GM23338 (cell line): ENCODE measurements around the gene LAMTOR5. TPM values are rescaled to one million over a fixed set of nuclear protein-coding genes. Genes with fewer than 3 reads are reported as not detected.
"Not testable (repeated sequence)": the region's sequence is repeated elsewhere in the genome, so short reads cannot be mapped to it uniquely, and the experiment has no call there.

Experiments
- ATAC-seq: fragments of 200-7000 bp; cut with Tn5 transposase; 3 replicates; pipeline ENCODE4 v1.9.1; 2020
- DNase-seq: peaks from one replicate; pipeline ENCODE4 v3.0.0-alpha.2; 2015; ENCODE audit warnings: low spot score
- H2AFZ ChIP-seq: fragments of 200-600 bp; sonication (generic); 2 replicates; pipeline ENCODE4 v1.8.0; 2016; ENCODE audit warnings: antibody characterized with exemption, mild to moderate bottlenecking, moderate library complexity
- H3F3A ChIP-seq: fragments of 200-600 bp; sonication (generic); replicated peaks from 2 replicates; pipeline ENCODE4 v1.8.0; 2017; ENCODE audit warnings: antibody characterized with exemption, mixed run types, low read depth
- H3K27ac ChIP-seq: fragments of 200-600 bp; sonication (generic); 2 replicates; pipeline ENCODE4 v1.6.1; 2016; ENCODE audit warnings: low read depth
- H3K27me3 ChIP-seq: fragments of 200-600 bp; sonication (generic); 2 replicates; pipeline ENCODE4 v1.8.0; 2016; ENCODE audit warnings: mild to moderate bottlenecking, mixed run types, moderate library complexity; ENCODE audit not compliant: insufficient read depth
- H3K36me3 ChIP-seq: fragments of 200-600 bp; sonication (generic); 2 replicates; pipeline ENCODE4 v1.8.0; 2016; ENCODE audit warnings: mild to moderate bottlenecking; ENCODE audit not compliant: insufficient read depth
- H3K4me1 ChIP-seq: fragments of 200-600 bp; sonication (generic); 2 replicates; pipeline ENCODE4 v1.8.0; 2016; ENCODE audit warnings: mild to moderate bottlenecking, moderate library complexity; ENCODE audit not compliant: insufficient read depth
- H3K4me2 ChIP-seq: fragments of 200-600 bp; sonication (generic); 2 replicates; pipeline ENCODE4 v1.7.1; 2017; ENCODE audit warnings: mixed run types
- H3K4me3 ChIP-seq: fragments of 200-600 bp; sonication (generic); 2 replicates; pipeline ENCODE4 v1.6.1; 2016; ENCODE audit warnings: mixed run types
- H3K79me2 ChIP-seq: fragments of 200-600 bp; sonication (generic); replicated peaks from 2 replicates; pipeline ENCODE4 v1.8.0; 2017; ENCODE audit warnings: mild to moderate bottlenecking; ENCODE audit not compliant: insufficient read depth
- H3K9me2 ChIP-seq: fragments of 200-600 bp; sonication (generic); 2 replicates; pipeline ENCODE4 v1.8.0; 2017; ENCODE audit not compliant: insufficient read depth
- H4K20me1 ChIP-seq: fragments of 200-600 bp; sonication (generic); replicated peaks from 2 replicates; pipeline ENCODE4 v1.8.0; 2017; ENCODE audit warnings: mild to moderate bottlenecking; ENCODE audit not compliant: insufficient read depth
- H3K27ac Mint-ChIP-seq: 2 replicates; pipeline ENCODE4 v1.8.0; 2020; ENCODE audit warnings: inconsistent platforms, mild to moderate bottlenecking, moderate library complexity, mixed read lengths
- H3K27me3 Mint-ChIP-seq: 3 replicates; pipeline ENCODE4 v1.8.0; 2022; ENCODE audit warnings: low read depth, mild to moderate bottlenecking, moderate library complexity, mixed read lengths, inconsistent platforms; ENCODE audit not compliant: insufficient read depth, poor library complexity
- H3K36me3 Mint-ChIP-seq: 3 replicates; pipeline ENCODE4 v1.8.0; 2021; ENCODE audit warnings: low read depth, mild to moderate bottlenecking, inconsistent platforms, moderate library complexity, mixed read lengths
- H3K4me1 Mint-ChIP-seq: 3 replicates; pipeline ENCODE4 v1.8.0; 2020; ENCODE audit warnings: mild to moderate bottlenecking, inconsistent platforms, mixed read lengths
- H3K4me3 Mint-ChIP-seq: 3 replicates; pipeline ENCODE4 v1.8.0; 2021; ENCODE audit warnings: moderate library complexity, mild to moderate bottlenecking, inconsistent platforms, mixed read lengths
- H3K9me3 Mint-ChIP-seq: 3 replicates; pipeline ENCODE4 v1.8.0; 2020; ENCODE audit warnings: moderate library complexity, mild to moderate bottlenecking, inconsistent platforms, mixed read lengths
- CREB1 ChIP-seq: fragments of 250-450 bp; sonication (Bioruptor Pico); IDR thresholded peaks from 2 replicates; pipeline ENCODE4 v1.5.0; 2020; ENCODE audit warnings: low read depth, mild to moderate bottlenecking, moderate library complexity
- EZH2 ChIP-seq: fragments of 200-600 bp; sonication (generic); IDR thresholded peaks from one replicate; pipeline ENCODE4 v1.8.0; 2017; ENCODE audit warnings: antibody characterized with exemption, mild to moderate bottlenecking, low read depth; ENCODE audit not compliant: unreplicated experiment
- EZH2phosphoT487 ChIP-seq: fragments of 200-600 bp; sonication (generic); IDR thresholded peaks from one replicate; pipeline ENCODE4 v1.8.1; 2018; ENCODE audit warnings: antibody characterized with exemption; ENCODE audit not compliant: unreplicated experiment
- JUNB ChIP-seq: IDR thresholded peaks from one replicate; pipeline ENCODE4 v1.6.1; 2016; ENCODE audit warnings: antibody characterized with exemption; ENCODE audit not compliant: unreplicated experiment
- NANOG ChIP-seq: IDR thresholded peaks from 2 replicates; pipeline ENCODE4 v1.6.1; 2016; ENCODE audit warnings: antibody characterized with exemption, borderline replicate concordance
- POLR2AphosphoS5 ChIP-seq: IDR thresholded peaks from 2 replicates; pipeline ENCODE4 v1.6.1; 2016; ENCODE audit warnings: antibody characterized with exemption, low read depth
- REST ChIP-seq: IDR thresholded peaks from one replicate; pipeline ENCODE4 v1.6.1; 2018; ENCODE audit warnings: antibody characterized with exemption; ENCODE audit not compliant: unreplicated experiment
- ZNF114 ChIP-seq: fragments of 250-450 bp; sonication (Bioruptor Pico); IDR thresholded peaks from 2 replicates; pipeline ENCODE4 v1.5.0; 2020; ENCODE audit warnings: mild to moderate bottlenecking, moderate library complexity
- ZNF331 ChIP-seq: fragments of 250-450 bp; sonication (Bioruptor Pico); IDR thresholded peaks from 2 replicates; pipeline ENCODE4 v1.5.0; 2020; ENCODE audit warnings: low read depth, mild to moderate bottlenecking, moderate library complexity
- ZNF462 ChIP-seq: fragments of 250-450 bp; sonication (Bioruptor Pico); IDR thresholded peaks from 2 replicates; pipeline ENCODE4 v1.5.0; 2020; ENCODE audit warnings: mild to moderate bottlenecking, moderate library complexity
- polyA plus RNA-seq: library from polyadenylated mRNA; unstranded; fragments of >200 nt; fragmentation: Nextera tagmentation; extraction: Ambion mirVana; gene quantifications from 2 replicates; pipeline ENCODE4 v1.2.1, GENCODE V29; 2016
- total RNA-seq: library from RNA; depleted of rRNA; stranded (reverse); fragments of >200 nt; shearing (Covaris generic); gene quantifications from 2 replicates; pipeline ENCODE4 v1.2.3, GENCODE V29; 2014

The LAMTOR5 gene
- total and polyA plus RNA-seq, 2 experiments from 2014 or later, result 41.0 to 246 TPM

GRCh38 chr1:110438893-110439292 lies 31.4 kb upstream of the LAMTOR5 start:
- Histone ChIP-seq H3K4me3 (no peak overlapping the region), H3K9me2 (no peaks in the 10 kb centered on the region), H3K36me3 (no peaks in the 10 kb centered on the region), H3K4me2 (no peak overlapping the region), H3K79me2 (no peaks in the 10 kb centered on the region), H3K27ac (no peak overlapping the region), H4K20me1 (no peaks in the 10 kb centered on the region), H2AFZ (no peak overlapping the region), H3F3A (no peaks in the 10 kb centered on the region), H3K4me1 (peaks cover 5% of the 10 kb centered on the region), H3K27me3 (no peaks in the 10 kb centered on the region)
- Mint-ChIP-seq H3K27me3 (peaks cover 10% of the 10 kb centered on the region), H3K4me1 (peaks cover 8% of the 10 kb centered on the region), H3K9me3 (no peaks in the 10 kb centered on the region; the same call in 2 of the 3 replicates), H3K36me3 (no peaks in the 10 kb centered on the region), H3K27ac (no peak overlapping the region), H3K4me3 (no peak overlapping the region)
- ATAC-seq (no peak), DNase-seq (no peak)
- TF ChIP-seq EZH2phosphoT487 (no peak), ZNF331 (CRISPR knock-in tag) (no peak), NANOG (no peak), CREB1 (CRISPR knock-in tag) (no peak), POLR2AphosphoS5 (no peak), JUNB (no peak), REST (no peak), EZH2 (no peak), ZNF114 (CRISPR knock-in tag) (no peak), ZNF462 (CRISPR knock-in tag) (no peak)

GRCh38 chr1:110437645-110438299 lies 30.3 kb upstream of the LAMTOR5 start:
- H3K79me2 ChIP-seq, H3K9me2 ChIP-seq, H3F3A ChIP-seq, H4K20me1 ChIP-seq, H3K36me3 Mint-ChIP-seq, H3K27ac ChIP-seq, H3K4me2 ChIP-seq, H3K27me3 ChIP-seq, H3K4me3 Mint-ChIP-seq, H3K4me3 ChIP-seq, H2AFZ ChIP-seq, H3K27ac Mint-ChIP-seq, H3K9me3 Mint-ChIP-seq, DNase-seq, H3K36me3 ChIP-seq, ATAC-seq: not testable (repeated sequence)
- Mint-ChIP-seq H3K4me1 (peaks cover 16% of the 10 kb centered on the region), H3K27me3 (peaks cover 10% of the 10 kb centered on the region)
- peaks cover 14% of the 10 kb centered on the region for H3K4me1 ChIP-seq
